Erythroblast (primary cell): Measurements from ENCODE around the gene CCDC190.
"Not testable (repeated sequence)": the region's sequence is repeated elsewhere in the genome, so short reads cannot be mapped to it uniquely, and the experiment has no call there.

ENCODE experiments used
- GATA1 ChIP-seq: IDR thresholded peaks from 2 replicates; pipeline ENCODE4 v1.6.1; 2011; ENCODE audit warnings: low read depth, mild to moderate bottlenecking, control low read depth, low read length, moderate library complexity
- POLR2A ChIP-seq: IDR thresholded peaks from 2 replicates; pipeline ENCODE4 v1.6.1; 2011; ENCODE audit warnings: mild to moderate bottlenecking, low read length

DNA sequence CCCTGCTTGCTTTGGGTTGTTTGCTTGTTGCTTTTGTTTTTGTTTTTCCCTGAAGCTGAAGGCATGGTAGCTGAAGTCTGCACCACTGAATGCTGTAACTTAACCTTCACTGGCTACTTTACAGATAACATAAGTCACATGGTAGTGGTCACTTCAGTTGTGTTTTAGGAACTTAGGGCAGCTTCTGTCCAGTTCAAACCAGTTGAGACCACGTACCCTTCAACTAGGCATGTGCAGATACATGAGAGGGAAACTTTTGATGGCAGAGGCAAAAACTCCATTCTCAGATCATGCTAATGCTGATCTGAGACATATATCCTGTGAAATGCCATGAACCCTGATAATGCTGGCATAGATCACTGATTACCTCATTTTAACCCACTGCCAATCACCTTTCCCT lies 42.3 kb downstream of the CCDC190 start:
- not testable (repeated sequence) for TF ChIP-seq POLR2A, GATA1
